Duodenal mucosa (tissue), 2 donors: ENCODE results near the gene SYT12.

Source experiments
- H3K27ac ChIP-seq: one replicate; pipeline ENCODE4 v1.7.0; 2013; ENCODE audit warnings: low read depth, low read length
- H3K27me3 ChIP-seq, 2 donors: one replicate each; pipeline ENCODE4 v1.7.0; 2013; ENCODE audit warnings: low read length in 2 of 2, control low read depth in 1 of 2; ENCODE audit not compliant: insufficient read depth in 2 of 2, control insufficient read depth in 1 of 2
- H3K36me3 ChIP-seq, 2 donors: one replicate each; pipeline ENCODE4 v1.7.0; 2013; ENCODE audit warnings: low read length in 2 of 2, control low read depth in 1 of 2; ENCODE audit not compliant: insufficient read depth in 2 of 2, control insufficient read depth in 1 of 2
- H3K4me1 ChIP-seq, 2 donors: one replicate each; pipeline ENCODE4 v1.7.0; 2013; ENCODE audit warnings: low read length in 2 of 2, control low read depth in 1 of 2; ENCODE audit not compliant: insufficient read depth in 2 of 2, control insufficient read depth in 1 of 2
- H3K4me3 ChIP-seq, 2 donors: one replicate each; pipeline ENCODE4 v1.7.0; 2013; ENCODE audit warnings: low read length in 2 of 2, low read depth in 1 of 2
- H3K9ac ChIP-seq, 2 donors: one replicate each; pipeline ENCODE4 v1.7.0; 2013; ENCODE audit warnings: low read length in 2 of 2, low read depth in 1 of 2
- H3K9me3 ChIP-seq, 2 donors: one replicate each; pipeline ENCODE4 v1.7.0; 2013; ENCODE audit warnings: low read length in 2 of 2, control low read depth in 1 of 2; ENCODE audit not compliant: control insufficient read depth in 1 of 2

The SYT12 gene

DNA sequence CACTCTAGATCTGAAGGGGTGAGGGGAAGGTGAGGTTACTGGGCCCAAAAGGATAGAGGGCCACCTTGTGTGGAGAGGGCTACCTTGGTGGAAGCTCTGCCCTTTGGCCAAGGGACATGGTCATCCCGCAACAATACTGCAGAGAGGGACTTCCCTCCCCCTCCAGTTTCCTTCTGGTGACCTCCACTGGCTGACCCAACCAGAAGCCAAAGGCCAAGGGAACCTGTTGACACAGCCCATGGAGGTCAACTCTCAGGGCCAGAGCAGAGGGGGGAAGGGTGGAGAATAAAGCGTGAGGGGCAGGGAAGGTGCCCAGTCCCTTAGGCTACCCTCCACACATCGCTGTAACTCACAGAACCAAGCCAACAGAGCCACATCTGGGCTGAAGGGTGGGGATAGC, 18.7 kb downstream of the SYT12 start:
- H3K4me3 ChIP-seq, result no peak overlapping the region
- H3K27ac ChIP-seq, result no peak overlapping the region
- no peaks in the 10 kb centered on the region for H3K9me3 ChIP-seq
- H3K27me3 ChIP-seq, result peaks cover 0 to 2% of the 10 kb centered on the region in 2 donors
- H3K36me3 ChIP-seq, result no peaks in the 10 kb centered on the region
- H3K4me1 ChIP-seq, result no peaks in the 10 kb centered on the region
- H3K9ac ChIP-seq, result no peak overlapping the region

GRCh38 chr11:67043572-67044349, 20.8 kb downstream of the SYT12 start:
- Histone ChIP-seq H3K4me3 (no peak overlapping the region), H3K9me3 (no peaks in the 10 kb centered on the region), H3K27ac (no peak overlapping the region), H3K36me3 (no peaks in the 10 kb centered on the region), H3K27me3 (peaks cover 0 to 2% of the 10 kb centered on the region in 2 donors), H3K9ac (no peak overlapping the region), H3K4me1 (no peaks in the 10 kb centered on the region)

DNA sequence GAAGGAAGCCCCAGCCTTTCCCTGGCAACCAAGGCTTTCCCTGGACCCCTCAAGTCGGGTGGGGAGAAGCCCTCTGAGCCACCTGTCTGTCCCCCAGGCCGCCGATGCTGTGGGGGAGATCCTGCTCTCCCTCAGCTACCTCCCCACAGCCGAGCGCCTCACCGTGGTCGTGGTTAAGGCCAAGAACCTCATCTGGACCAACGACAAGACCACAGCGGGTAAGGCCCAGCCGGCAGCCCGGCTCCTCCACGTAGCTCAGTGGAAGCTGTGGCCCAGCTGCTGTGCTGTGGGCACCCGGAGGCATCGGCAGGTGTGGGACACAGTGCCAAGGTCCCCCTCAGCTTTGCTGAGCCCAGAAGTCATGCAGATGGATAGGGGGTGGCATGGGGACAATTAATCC, 21.6 kb downstream of the SYT12 start:
- Histone ChIP-seq H3K27ac (no peak overlapping the region), H3K27me3 (peaks cover 0 to 2% of the 10 kb centered on the region in 2 donors), H3K9ac (no peak overlapping the region), H3K36me3 (no peaks in the 10 kb centered on the region), H3K4me3 (no peak overlapping the region), H3K4me1 (no peaks in the 10 kb centered on the region), H3K9me3 (no peaks in the 10 kb centered on the region)

- H3K4me1 ChIP-seq, result no peaks in the 10 kb centered on the region
- H3K9ac ChIP-seq, result no peak overlapping the region
- no peak overlapping the region for H3K27ac ChIP-seq
- H3K27me3 ChIP-seq, result peaks cover 0 to 2% of the 10 kb centered on the region in 2 donors
- no peaks in the 10 kb centered on the region for H3K9me3 ChIP-seq
- H3K36me3 ChIP-seq, result no peaks in the 10 kb centered on the region
- H3K4me3 ChIP-seq, result no peak overlapping the region
Measured at GRCh38 chr11:67045314-67045713, 22.4 kb downstream of the SYT12 start.

DNA sequence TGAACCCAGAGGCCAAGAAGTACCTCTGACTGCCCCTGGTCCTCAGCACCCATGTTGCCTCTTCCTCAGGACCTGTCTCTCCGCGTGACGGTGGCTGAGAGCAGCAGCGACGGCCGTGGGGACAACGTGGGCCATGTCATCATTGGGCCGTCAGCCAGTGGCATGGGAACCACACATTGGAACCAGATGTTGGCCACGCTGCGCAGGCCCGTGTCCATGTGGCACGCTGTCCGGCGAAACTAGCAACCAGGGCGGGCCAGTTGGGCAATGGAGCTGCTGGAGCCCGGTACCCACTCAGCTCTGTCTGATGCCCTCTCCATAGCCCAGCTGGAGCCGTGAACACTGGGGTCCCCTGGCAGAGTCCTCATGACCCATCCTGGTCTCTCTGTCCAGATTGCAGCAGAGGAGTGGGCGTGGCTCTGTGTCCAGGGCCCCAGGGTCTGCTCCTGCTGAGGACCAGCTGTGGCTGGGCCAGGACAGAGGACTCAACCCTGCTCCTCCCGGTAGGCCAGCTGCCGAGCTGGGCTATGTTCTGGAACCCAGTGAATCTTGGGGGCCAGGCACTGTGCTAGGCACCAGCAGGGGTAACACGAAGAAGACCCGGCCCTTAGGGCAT, 25.7 kb downstream of the SYT12 start:
- Histone ChIP-seq H3K27me3 (no peaks in the 10 kb centered on the region), H3K4me3 (no peak overlapping the region), H3K27ac (no peak overlapping the region), H3K9me3 (no peaks in the 10 kb centered on the region), H3K4me1 (no peaks in the 10 kb centered on the region), H3K9ac (no peak overlapping the region), H3K36me3 (no peaks in the 10 kb centered on the region)

DNA sequence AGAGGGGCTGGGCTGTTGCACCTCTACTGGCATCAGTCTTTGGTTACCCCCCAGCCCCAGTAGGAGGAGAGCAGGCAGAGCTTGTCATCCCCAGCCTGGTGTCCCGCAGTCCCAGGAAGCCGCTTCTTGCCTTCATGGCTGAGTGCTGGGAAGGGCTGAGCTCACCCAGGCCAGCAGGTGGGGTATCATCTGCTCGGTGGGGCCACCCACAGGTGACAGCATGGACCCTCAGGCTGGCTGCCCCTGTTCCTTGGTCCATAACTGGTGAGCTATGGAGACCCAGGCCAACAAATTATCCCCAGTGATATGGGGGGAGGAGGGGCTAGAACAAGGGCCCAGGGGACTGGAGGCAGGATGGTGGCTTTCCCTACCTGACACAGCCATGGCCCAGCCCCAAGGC, 27.2 kb downstream of the SYT12 start:
- H3K36me3 ChIP-seq, result no peaks in the 10 kb centered on the region
- H3K9me3 ChIP-seq, result no peaks in the 10 kb centered on the region

DNA sequence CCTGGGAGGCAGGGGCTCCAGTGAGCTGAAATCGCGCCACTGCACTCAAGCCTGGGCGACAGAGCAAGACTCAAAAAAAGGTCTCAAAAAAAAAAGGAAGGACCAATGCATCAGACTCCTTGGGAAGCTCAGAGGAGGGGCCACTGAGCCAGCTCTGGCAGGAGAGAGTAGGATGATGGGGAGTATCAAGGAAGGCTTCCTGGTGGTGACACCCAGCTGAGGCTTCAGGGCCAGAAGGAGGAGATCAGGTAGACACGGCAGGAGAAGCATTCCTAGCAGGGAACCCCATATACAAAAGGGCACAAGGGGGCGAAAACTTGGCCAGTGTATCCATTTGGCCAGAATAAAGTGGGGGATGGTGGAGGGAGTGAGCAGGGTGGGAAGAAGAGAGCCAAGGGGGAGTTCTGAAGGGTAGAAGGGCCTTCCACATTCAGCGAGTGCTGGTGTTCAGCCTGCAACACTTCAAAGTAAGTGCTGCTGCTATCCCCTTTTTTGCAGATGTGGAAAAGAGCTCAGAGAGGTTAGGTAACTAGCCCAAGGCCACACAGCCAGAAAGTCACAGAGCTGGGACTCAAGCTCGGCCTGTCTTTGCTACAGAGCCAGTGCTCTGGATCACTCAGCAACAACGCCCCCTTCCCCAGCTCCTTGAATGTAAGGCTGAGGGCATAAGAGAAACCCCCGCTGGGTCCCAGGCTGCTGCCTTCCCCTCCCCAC, 28.4 kb downstream of the SYT12 start:
- Histone ChIP-seq H3K4me1 (peaks cover 23% of the 10 kb centered on the region in 2 donors), H3K4me3 (no peak overlapping the region), H3K9me3 (no peaks in the 10 kb centered on the region)

More for the DNA sequence above, 27.2 kb downstream of the SYT12 start:
- H3K9ac ChIP-seq, result no peak overlapping the region
- no peaks in the 10 kb centered on the region for H3K27me3 ChIP-seq
- no peak overlapping the region for H3K27ac ChIP-seq
- peaks cover 11 to 12% of the 10 kb centered on the region in 2 donors for H3K4me1 ChIP-seq
- H3K4me3 ChIP-seq, result no peak overlapping the region

DNA sequence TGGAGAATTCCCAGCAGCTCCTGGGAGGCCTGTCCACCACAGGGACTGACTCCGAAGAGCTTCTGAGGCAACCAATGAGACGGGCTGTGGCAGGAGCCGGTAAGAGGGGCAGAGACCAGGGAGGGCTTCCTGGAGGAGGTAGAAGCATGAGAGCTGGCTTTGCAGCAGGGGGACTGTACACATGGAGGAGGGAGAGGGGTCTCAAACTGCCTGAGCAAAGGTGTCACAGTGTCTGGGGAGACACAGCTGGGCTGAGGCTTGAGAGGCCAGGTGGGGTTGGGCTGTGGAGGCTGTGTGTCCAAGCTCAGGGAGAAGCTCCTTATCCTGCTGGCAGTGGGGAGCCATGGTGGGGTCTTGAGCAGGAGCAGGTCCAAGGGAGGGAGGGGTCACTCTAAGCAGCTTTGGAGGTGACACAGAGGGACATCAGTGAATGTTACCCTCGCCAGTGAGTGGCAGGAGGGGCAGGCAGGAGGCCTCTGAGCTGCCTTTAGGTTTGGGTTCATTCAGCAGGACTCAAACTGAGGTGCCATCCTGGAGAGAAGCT, 29.1 kb downstream of the SYT12 start:
- H3K9me3 ChIP-seq, result no peaks in the 10 kb centered on the region
- no peaks in the 10 kb centered on the region for H3K27me3 ChIP-seq
- H3K9ac ChIP-seq, result no peak overlapping the region
- H3K4me1 ChIP-seq, result peaks cover 24 to 27% of the 10 kb centered on the region in 2 donors
- H3K27ac ChIP-seq, result no peak overlapping the region
- H3K4me3 ChIP-seq, result no peak overlapping the region
- H3K36me3 ChIP-seq, result no peaks in the 10 kb centered on the region

More for the DNA sequence above, 28.4 kb downstream of the SYT12 start:
- H3K9ac ChIP-seq, result no peak overlapping the region
- no peaks in the 10 kb centered on the region for H3K27me3 ChIP-seq
- no peaks in the 10 kb centered on the region for H3K36me3 ChIP-seq
- no peak overlapping the region for H3K27ac ChIP-seq

DNA sequence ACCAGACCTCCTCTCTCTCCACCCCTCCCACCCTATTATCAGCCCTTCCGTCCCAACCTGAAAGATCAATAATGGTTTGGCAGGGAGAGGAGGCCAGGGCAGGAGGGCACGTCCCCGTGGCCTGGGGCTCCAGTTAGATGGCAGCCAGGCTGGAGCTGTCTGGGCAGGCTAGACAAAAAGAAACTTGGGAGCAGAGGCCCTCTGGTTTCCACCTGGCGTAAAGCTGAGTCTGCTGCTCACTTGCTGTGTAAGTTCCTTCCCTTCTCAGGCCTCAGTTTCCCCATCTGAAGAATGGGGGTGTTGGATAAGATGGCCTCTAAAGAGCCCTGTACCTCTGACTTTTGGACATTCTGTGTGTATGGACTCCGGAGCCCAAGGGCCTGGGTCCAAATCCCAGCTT, 30.0 kb downstream of the SYT12 start:
- Histone ChIP-seq H3K27ac (no peak overlapping the region), H3K9ac (no peak overlapping the region), H3K36me3 (no peaks in the 10 kb centered on the region), H3K4me3 (no peak overlapping the region), H3K27me3 (no peaks in the 10 kb centered on the region), H3K9me3 (no peaks in the 10 kb centered on the region), H3K4me1 (peaks cover 24 to 32% of the 10 kb centered on the region in 2 donors)

DNA sequence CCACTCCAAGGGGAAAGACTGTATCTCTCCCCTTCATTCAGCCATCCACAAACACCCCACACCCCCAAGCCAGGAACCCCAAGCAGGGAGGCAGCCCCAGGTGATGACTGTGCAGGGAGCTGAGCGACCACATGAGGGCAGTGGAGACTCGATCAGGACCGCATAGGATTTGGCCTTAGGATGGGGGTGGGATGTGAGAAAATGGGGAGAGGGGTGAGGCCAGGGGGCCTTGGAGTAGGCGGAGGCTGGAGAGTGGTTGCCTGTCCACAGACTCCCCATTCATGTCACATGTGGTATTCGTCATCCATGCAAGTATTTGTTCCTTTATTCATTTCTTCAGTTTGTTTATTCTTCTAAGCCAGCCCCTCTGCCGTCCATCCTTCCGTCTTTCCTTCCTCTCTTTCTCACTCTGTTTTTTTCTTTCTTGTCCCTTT, 31.0 kb downstream of the SYT12 start:
- H3K4me3 ChIP-seq, result no peak overlapping the region
- peaks cover 24 to 32% of the 10 kb centered on the region in 2 donors for H3K4me1 ChIP-seq

More for the DNA sequence above, 31.0 kb downstream of the SYT12 start:
- Histone ChIP-seq H3K36me3 (no peaks in the 10 kb centered on the region), H3K9ac (no peak overlapping the region), H3K27me3 (no peaks in the 10 kb centered on the region), H3K27ac (no peak overlapping the region), H3K9me3 (no peaks in the 10 kb centered on the region)
